ENCODE measurements around the gene PRTN3. TPM values are rescaled to one million over a fixed set of nuclear protein-coding genes. Genes with fewer than 3 reads are reported as not detected.

PRTN3 gene
- total and polyA plus RNA-seq, 3 donors from 2014 or later: 1.0 to 1.8 TPM; not detected in 1

- Histone ChIP-seq H3K27ac (no peak overlapping the region), H3K4me1 (no peaks in the 10 kb centered on the region), H3K4me3 (no peak overlapping the region), H3K36me3 (ENCODE audit: low read depth, missing control alignments) (no peaks in the 10 kb centered on the region), H3K27me3 (no peaks in the 10 kb centered on the region), H3K9me3 (no peaks in the 10 kb centered on the region)
- TF ChIP-seq CTCF (IDR thresholded peaks at IDR 0.05) (no peak), POLR2A (IDR thresholded peaks at IDR 0.05) (no peak)
- 92 to 93% methylated on average over 22 to 25 of the region's 26 CpGs for WGBS, 2 donors
- no peak for DNase-seq
- intact Hi-C loops (cut with DNase I; ENCODE audit: low total_unique reads): no loop called here
Observed at GRCh38 chr19:897442-898039, 56.7 kb downstream of the PRTN3 start.

MicroRNAs within 50 kb of the gene (microRNA counts, 767-probe panel; counts per million panel counts)
- 0 to 152 counts per million in 2 donors for microRNA hsa-miR-3187-3p

Small RNA genes within 50 kb of the gene (microRNA-seq; reads per million reads assigned to microRNA genes)
- 7.6 reads per million in 2 donors for gene MIR3187 (ENCODE audit: borderline number of aligned reads in 2 of 2, borderline replicate concordance in 1 of 2)
- gene MIR4745 (ENCODE audit: borderline number of aligned reads in 2 of 2, borderline replicate concordance in 1 of 2): 0.70 to 4.1 reads per million in 2 donors

Small RNA genes within 50 kb of the gene (small RNA-seq; reads per million reads assigned to genes)
- gene MIR3187 (0 reads per million in 2 donors), gene RNU6-9 (0 reads per million in 2 donors)

Other genes with a start within 250 kb of the PRTN3 start
- gene POLRMT, start 207.5 kb upstream of the PRTN3 start, total RNA-seq: 100 to 1,000 TPM; 116 to 137 TPM
- 178 TPM for gene POLRMT, start 207.5 kb upstream of the PRTN3 start, polyA plus RNA-seq (ENCODE audit: insufficient read depth, low read depth, low replicate concordance)
- gene FGF22, start 201.1 kb upstream of the PRTN3 start, total RNA-seq: 1 to 10 TPM; 1.8 to 3.1 TPM
- gene FGF22, start 201.1 kb upstream of the PRTN3 start, polyA plus RNA-seq (ENCODE audit: insufficient read depth, low read depth, low replicate concordance): 2.6 TPM
- 100 to 1,000 TPM; 148 to 158 TPM for gene RNF126, start 177.8 kb upstream of the PRTN3 start, total RNA-seq
- gene RNF126, start 177.8 kb upstream of the PRTN3 start, polyA plus RNA-seq (ENCODE audit: insufficient read depth, low read depth, low replicate concordance): 107 TPM
- 100 to 1,000 TPM; 343 to 397 TPM for gene FSTL3, start 164.6 kb upstream of the PRTN3 start, total RNA-seq
- gene FSTL3, start 164.6 kb upstream of the PRTN3 start, polyA plus RNA-seq (ENCODE audit: insufficient read depth, low read depth, low replicate concordance): 98.6 TPM
- gene PRSS57, start 145.5 kb upstream of the PRTN3 start, total RNA-seq: not detected
- not detected for gene PRSS57, start 145.5 kb upstream of the PRTN3 start, polyA plus RNA-seq (ENCODE audit: insufficient read depth, low read depth, low replicate concordance)
- gene PALM, start 132.1 kb upstream of the PRTN3 start, total RNA-seq: 10 to 100 TPM; 35.5 to 47.8 TPM
- gene PALM, start 132.1 kb upstream of the PRTN3 start, polyA plus RNA-seq (ENCODE audit: insufficient read depth, low read depth, low replicate concordance): 46.4 TPM
- 1 to 10 TPM; 1.1 to 3.1 TPM for gene MISP, start 89.9 kb upstream of the PRTN3 start, total RNA-seq
- 1.1 TPM for gene MISP, start 89.9 kb upstream of the PRTN3 start, polyA plus RNA-seq (ENCODE audit: insufficient read depth, low read depth, low replicate concordance)
- 100 to 1,000 TPM; 168 to 196 TPM for gene PTBP1, start 43.5 kb upstream of the PRTN3 start, total RNA-seq
- gene PTBP1, start 43.5 kb upstream of the PRTN3 start, polyA plus RNA-seq (ENCODE audit: insufficient read depth, low read depth, low replicate concordance): 116 TPM
- 10 to 100 TPM; 16.9 to 20.1 TPM for gene PLPPR3, start 19.0 kb upstream of the PRTN3 start, total RNA-seq
- gene PLPPR3, start 19.0 kb upstream of the PRTN3 start, polyA plus RNA-seq (ENCODE audit: insufficient read depth, low read depth, low replicate concordance): 2.7 TPM
- 1 to 10 TPM; 5.4 to 5.8 TPM for gene AZU1, start 13.2 kb upstream of the PRTN3 start, total RNA-seq
- 1.4 TPM for gene AZU1, start 13.2 kb upstream of the PRTN3 start, polyA plus RNA-seq (ENCODE audit: insufficient read depth, low read depth, low replicate concordance)
- gene ELANE, start 11.3 kb downstream of the PRTN3 start, total RNA-seq: under 1 TPM in 1 of 2 donors, not detected in 1; 0.74 TPM
- gene ELANE, start 11.3 kb downstream of the PRTN3 start, polyA plus RNA-seq (ENCODE audit: insufficient read depth, low read depth, low replicate concordance): 0.50 TPM
- 100 to 1,000 TPM in 1 of 2 donors, 10 to 100 TPM in 1; 83.1 to 185 TPM for gene CFD, start 18.7 kb downstream of the PRTN3 start, total RNA-seq
- gene CFD, start 18.7 kb downstream of the PRTN3 start, polyA plus RNA-seq (ENCODE audit: insufficient read depth, low read depth, low replicate concordance): 84.3 TPM
- 100 to 1,000 TPM in 1 of 2 donors, 10 to 100 TPM in 1; 94.7 to 124 TPM for gene MED16, start 52.2 kb downstream of the PRTN3 start, total RNA-seq
- 50.7 TPM for gene MED16, start 52.2 kb downstream of the PRTN3 start, polyA plus RNA-seq (ENCODE audit: insufficient read depth, low read depth, low replicate concordance)
- not detected for gene RNU6-9, start 52.5 kb downstream of the PRTN3 start, total RNA-seq
- gene RNU6-9, start 52.5 kb downstream of the PRTN3 start, polyA plus RNA-seq (ENCODE audit: insufficient read depth, low read depth, low replicate concordance): not detected
- gene R3HDM4, start 72.2 kb downstream of the PRTN3 start, total RNA-seq: 10 to 100 TPM; 24.6 to 30.1 TPM
- 19.2 TPM for gene R3HDM4, start 72.2 kb downstream of the PRTN3 start, polyA plus RNA-seq (ENCODE audit: insufficient read depth, low read depth, low replicate concordance)
- gene KISS1R, start 76.3 kb downstream of the PRTN3 start, total RNA-seq: not detected
- not detected for gene KISS1R, start 76.3 kb downstream of the PRTN3 start, polyA plus RNA-seq (ENCODE audit: insufficient read depth, low read depth, low replicate concordance)
- gene ARID3A, start 85.0 kb downstream of the PRTN3 start, total RNA-seq: 10 to 100 TPM; 15.3 to 26.5 TPM
- 38.2 TPM for gene ARID3A, start 85.0 kb downstream of the PRTN3 start, polyA plus RNA-seq (ENCODE audit: insufficient read depth, low read depth, low replicate concordance)
- gene WDR18, start 143.3 kb downstream of the PRTN3 start, total RNA-seq: 100 to 1,000 TPM in 1 of 2 donors, 10 to 100 TPM in 1; 70.9 to 108 TPM
- gene WDR18, start 143.3 kb downstream of the PRTN3 start, polyA plus RNA-seq (ENCODE audit: insufficient read depth, low read depth, low replicate concordance): 38.7 TPM
- 1 to 10 TPM; 1.3 to 2.4 TPM for gene GRIN3B, start 159.4 kb downstream of the PRTN3 start, total RNA-seq
- 1.1 TPM for gene GRIN3B, start 159.4 kb downstream of the PRTN3 start, polyA plus RNA-seq (ENCODE audit: insufficient read depth, low read depth, low replicate concordance)
- gene TMEM259, start 180.1 kb downstream of the PRTN3 start, total RNA-seq: 100 to 1,000 TPM; 339 to 405 TPM
- gene TMEM259, start 180.1 kb downstream of the PRTN3 start, polyA plus RNA-seq (ENCODE audit: insufficient read depth, low read depth, low replicate concordance): 164 TPM
- gene RNU6-2, start 180.5 kb downstream of the PRTN3 start, total RNA-seq: not detected
- not detected for gene RNU6-2, start 180.5 kb downstream of the PRTN3 start, polyA plus RNA-seq (ENCODE audit: insufficient read depth, low read depth, low replicate concordance)
- gene CNN2, start 185.6 kb downstream of the PRTN3 start, total RNA-seq: 10 to 100 TPM; 19.1 to 28.0 TPM
- 36.4 TPM for gene CNN2, start 185.6 kb downstream of the PRTN3 start, polyA plus RNA-seq (ENCODE audit: insufficient read depth, low read depth, low replicate concordance)
- gene ABCA7, start 199.1 kb downstream of the PRTN3 start, total RNA-seq: 10 to 100 TPM; 12.1 to 14.6 TPM
- gene ABCA7, start 199.1 kb downstream of the PRTN3 start, polyA plus RNA-seq (ENCODE audit: insufficient read depth, low read depth, low replicate concordance): 7.3 TPM
- gene ARHGAP45, start 226.2 kb downstream of the PRTN3 start, total RNA-seq: 10 to 100 TPM; 20.7 to 31.7 TPM
- gene ARHGAP45, start 226.2 kb downstream of the PRTN3 start, polyA plus RNA-seq (ENCODE audit: insufficient read depth, low read depth, low replicate concordance): 14.1 TPM